ENCODE results near the gene CLBA1.

DNA sequence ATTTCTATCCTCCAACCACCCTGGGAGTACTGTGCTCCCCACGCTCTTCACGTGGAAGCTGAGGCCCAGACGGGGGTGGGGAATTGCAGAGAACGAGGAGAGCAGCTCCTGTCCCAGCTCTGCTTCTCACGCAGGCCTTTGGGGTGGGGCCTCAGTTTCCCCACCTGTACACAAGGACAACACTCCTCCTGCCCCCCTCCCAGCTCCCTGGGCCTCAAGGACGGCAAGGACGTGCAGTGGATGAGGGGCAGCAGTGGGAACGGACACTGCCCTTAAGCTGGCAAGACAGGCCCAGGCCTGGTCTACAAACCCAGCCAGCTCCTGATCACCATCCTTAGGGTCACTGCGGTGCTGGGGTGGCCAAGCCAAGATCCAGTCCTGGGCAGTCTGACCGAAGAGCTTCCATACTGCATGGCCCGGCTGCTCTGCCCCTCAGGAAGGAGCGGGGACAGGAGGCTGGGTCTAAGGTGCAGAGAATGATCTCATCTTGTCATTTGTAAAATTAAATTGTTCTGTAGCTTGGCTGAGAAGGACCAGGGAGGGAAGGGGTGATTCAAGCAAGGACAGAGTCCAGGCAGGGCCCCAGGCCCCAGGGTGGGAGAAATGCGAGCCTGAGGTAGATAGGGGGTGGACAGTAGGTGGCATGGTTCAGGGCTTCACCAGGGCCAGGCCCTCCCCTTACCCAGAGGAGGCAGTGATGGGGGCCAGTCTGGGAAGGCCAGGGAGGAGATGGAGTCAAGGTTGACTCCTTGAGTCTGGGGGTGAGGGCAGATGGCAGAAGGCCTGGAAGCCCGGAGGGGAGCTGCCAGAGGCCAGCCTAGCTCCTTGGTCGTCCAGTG lies 1.3 kb upstream of the CLBA1 start:
- TF ChIP-seq, protein P1, sequence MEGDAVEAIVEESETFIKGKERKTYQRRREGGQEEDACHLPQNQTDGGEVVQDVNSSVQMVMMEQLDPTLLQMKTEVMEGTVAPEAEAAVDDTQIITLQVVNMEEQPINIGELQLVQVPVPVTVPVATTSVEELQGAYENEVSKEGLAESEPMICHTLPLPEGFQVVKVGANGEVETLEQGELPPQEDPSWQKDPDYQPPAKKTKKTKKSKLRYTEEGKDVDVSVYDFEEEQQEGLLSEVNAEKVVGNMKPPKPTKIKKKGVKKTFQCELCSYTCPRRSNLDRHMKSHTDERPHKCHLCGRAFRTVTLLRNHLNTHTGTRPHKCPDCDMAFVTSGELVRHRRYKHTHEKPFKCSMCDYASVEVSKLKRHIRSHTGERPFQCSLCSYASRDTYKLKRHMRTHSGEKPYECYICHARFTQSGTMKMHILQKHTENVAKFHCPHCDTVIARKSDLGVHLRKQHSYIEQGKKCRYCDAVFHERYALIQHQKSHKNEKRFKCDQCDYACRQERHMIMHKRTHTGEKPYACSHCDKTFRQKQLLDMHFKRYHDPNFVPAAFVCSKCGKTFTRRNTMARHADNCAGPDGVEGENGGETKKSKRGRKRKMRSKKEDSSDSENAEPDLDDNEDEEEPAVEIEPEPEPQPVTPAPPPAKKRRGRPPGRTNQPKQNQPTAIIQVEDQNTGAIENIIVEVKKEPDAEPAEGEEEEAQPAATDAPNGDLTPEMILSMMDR (IDR thresholded peaks at IDR 0.05) = no peak
- TF ChIP-seq EZH2 (IDR thresholded peaks at IDR 0.05; ENCODE audit: borderline replicate concordance, insufficient read depth, low read depth, low read length, poor library complexity, severe bottlenecking) = no peak

Data from B cell (primary cell).